NCI-H2081 treated with DMSO at 0.1 percent for 48 hours (cell line): Measurements from ENCODE around the gene RBM4.
A peak's percentile ranks its signal among the peaks of the same experiment; 100 is the strongest.

Experiments used
- DNase-seq: peaks from one replicate; lab custom pipeline; 2025; lab: John Stamatoyannopoulos, UW

The RBM4 gene

DNA sequence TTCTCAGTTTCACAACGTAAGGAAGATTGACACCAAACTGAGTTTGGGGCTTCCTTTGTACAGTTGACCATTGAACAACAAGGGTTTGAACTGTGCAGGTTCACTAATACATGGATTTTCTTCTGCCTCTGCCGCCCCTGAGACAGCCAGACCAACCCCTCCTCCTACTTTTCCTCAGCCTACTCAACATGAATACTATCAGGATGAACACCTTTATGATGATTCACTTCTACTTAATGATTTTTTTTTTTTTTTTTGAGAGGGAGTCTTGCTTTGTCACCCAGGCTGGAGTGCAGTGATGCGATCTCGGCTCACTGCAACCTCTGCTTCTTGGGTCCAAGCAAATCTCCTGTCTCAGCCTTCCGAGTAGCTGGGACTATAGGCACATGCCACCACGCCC, 14.6 kb downstream of the RBM4 start:
- DNase-seq = no peak

DNA sequence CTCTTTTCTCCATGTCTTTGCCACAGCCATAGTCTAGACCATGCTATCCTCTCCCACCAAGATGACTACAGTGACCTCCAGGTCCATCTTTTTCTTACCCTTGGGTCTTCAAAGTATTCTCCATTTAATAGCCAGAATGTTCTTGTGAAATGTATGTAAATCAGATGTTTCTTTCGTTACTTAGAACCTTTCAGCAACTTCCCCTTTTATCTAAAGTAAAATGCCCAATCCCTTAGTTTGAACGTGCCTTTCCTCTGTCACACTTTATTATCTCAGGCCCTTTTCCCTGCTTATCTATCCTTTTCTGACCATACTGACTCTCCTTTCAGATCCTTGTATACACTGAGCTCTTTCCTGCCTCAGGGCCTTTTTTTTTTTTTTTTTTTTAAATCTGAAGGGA, 21.3 kb downstream of the RBM4 start:
- DNase-seq = no peak

DNA sequence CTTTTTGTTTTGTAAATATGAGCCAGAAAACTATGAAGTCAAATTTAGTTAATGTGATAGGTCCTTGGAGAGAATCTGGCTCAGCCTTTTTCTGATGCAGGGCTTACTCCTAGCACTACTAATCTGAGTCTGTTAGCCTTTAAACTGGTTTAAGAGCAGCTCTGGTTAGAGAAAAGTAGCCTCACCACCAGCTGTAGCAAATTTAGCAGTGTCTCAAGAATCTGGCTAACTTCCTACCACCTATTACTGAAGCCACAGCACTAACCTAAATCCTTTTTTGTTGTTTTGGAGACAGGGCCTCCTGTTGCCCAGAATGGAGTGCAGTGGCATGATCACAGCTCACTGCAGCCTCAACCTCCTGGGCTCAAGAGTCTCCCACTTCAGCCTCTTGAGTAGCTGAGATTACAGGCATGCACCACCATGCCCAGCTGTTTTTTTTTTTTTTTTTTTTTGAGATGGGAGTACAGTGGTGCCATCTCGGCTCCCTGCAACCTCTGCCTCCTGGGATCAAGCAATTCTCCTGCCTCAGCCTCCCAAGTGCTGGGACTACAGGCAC, 25.3 kb downstream of the RBM4 start:
- no peak for DNase-seq

DNA sequence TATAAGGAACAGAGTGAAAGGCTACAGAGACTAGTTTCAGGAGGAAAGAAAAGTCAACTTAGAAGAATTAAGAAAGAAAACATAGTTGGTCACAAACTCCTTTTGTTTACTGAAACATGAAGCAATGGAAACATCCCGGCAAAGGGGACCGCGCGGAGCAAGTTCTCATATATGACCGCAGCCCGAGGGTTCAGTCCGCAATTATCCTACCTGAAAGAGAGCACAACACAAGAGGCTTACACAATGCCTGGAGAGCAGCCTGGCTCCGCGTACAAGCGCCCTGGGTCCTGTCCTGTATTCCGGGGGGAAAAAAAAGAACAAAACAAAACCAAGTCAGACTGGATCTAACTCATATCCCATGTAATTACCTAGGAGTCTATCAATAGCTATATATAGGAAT, 26.9 kb downstream of the RBM4 start:
- no peak for DNase-seq

DNA sequence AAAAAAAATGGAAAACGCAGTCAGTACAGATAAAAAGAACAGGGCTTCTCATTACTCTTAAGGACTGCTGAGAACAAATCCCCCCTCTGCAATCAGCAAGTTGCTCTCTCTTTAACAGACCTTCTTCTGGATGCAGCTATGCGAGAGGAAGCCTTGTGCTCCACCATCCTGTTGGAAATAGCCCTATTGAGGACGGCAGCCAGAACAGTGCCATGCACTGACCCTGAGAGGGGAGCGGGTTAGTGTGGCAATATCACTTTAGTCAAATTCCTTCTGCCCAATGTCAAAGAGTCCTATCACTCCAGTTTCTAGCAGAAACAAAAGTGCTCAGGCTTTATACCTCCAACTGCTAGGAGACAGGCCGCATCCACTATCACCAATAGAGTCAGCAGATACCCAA, 32.3 kb downstream of the RBM4 start:
- no peak for DNase-seq

DNA sequence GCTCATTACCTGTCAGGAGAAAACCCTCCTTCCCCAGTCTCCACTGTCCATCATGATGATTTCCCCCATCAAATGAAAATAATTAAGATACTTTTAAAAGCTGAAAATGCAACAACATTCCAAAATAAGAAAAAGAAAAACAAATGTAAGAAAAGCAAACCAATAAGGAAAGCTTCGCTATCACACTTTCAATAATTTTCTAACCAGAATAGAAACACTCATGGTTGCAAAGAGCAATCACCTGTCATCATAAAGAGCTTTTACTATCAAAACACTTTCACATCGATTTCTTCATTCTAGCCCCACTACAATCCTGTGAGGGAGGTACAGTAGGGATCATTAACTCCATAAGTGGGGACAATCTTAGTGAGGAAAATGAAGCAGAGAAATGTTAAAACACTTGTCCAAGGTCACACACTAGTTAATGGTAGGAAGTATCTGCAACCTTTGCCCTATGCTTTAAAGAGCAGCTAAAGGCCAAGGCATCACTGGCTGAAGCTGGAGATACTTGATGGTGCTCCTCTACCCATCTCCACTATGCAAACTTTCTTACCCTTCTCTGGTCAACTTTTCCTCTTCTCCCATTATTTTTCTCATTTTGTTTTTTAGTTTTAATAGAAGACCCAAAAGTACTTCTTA, 36.6 kb downstream of the RBM4 start:
- no peak for DNase-seq

DNA sequence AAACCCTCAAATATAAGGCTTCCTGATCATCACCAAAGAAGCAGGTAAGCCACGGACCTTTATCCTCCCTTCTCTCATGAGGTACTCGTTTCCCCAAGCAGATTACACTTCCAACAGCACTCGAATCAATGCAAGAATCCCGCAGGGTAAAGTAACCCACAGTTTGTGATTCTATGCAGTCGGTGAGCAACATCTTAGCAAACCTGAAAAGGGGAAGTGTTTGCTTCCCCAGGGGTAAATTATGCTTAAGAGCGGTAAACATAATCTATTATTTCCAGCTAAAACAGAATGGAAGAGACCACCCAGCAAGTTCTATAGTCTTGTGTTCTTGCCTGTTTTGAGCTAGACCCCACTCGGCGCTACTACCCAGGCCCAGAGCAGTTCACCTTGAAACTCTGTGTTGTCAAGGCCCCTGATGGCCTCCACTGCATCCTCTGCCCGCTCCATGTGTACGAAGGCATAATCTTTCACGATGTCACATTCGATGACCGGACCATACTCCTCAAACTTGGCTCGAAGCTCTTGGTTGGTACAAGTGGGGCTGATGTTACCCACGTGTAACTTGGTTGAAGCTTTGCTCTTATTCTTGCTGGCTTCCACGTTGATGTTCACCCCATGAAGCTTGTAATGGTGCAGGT, 37.9 kb downstream of the RBM4 start:
- DNase-seq = no peak

DNA sequence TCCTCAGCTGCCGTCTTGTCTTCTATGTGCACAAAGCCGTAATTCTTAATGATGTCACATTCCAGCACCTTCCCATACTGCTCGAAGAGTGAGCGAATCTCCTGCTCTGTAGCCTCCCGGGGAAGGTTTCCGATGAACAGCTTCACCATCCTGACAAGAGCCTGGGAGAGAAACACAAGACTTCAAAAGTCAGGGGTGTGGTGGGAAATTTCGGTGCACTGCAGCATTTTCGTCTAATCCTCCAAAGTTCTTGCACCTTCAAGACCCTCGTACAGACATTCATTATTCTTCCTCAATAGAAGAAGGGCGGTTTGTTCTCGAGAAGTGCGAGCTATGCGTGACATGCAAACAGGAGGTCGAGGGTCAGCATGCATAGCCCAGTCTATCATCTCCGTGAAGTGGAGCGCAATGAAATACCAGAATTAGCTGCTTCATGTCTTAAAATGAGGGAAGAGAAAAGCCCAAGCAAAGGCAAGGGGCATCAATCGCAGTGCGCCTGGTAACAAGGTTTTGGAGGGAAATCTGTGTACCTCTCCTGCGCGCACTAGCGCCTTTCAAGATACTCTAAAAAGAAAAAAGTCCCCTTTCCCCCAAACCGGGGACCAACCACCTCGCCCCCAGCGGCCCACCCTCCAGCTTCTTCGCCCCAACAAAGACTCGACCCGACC, 38.6 kb downstream of the RBM4 start:
- no peak for DNase-seq

DNA sequence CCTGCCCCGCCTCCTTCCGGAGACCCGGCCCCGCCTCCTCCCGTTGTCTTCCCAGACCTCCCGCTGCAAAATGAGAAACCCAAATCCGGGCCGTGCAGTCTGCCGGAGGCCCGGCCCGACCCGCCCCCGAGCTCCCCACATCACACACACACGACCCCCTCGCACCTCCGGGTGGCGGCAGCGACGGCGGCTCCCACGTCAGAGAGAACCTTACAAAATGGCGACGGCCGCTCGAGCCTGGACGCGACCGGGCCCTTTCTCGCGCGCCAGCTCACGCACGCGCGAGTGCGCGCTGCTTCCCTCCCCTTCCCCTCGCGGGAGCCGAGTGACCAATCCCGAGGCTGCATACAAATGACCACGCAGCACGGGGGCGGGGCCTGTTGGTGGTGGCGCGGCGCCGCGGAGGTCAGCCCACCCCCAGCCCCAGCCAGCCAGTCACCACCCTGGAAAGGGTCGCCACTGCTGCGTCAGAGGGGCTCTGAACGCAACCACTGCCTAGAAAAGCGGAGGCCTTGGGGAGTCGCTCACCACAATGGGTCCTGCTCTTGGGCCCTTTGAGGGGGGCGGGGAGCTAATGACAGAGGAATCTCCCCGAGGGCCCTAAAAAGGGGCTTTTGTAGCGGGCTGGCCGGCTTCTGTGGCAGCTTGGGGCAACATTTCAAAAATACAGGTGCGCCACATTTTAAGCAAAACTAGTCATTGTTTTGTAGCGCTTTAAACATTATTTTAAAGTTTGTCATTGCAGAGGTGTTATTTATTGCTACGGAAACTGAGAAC, 39.3 kb downstream of the RBM4 start, which contains the start of gene RBM4B:
Gene RBM4B (minus strand): TSS at position 289 of the 777 bp plus-strand sequence. CDS start 808 bp downstream, outside the sequence.
- DNase-seq = peak; percentile 61

DNA sequence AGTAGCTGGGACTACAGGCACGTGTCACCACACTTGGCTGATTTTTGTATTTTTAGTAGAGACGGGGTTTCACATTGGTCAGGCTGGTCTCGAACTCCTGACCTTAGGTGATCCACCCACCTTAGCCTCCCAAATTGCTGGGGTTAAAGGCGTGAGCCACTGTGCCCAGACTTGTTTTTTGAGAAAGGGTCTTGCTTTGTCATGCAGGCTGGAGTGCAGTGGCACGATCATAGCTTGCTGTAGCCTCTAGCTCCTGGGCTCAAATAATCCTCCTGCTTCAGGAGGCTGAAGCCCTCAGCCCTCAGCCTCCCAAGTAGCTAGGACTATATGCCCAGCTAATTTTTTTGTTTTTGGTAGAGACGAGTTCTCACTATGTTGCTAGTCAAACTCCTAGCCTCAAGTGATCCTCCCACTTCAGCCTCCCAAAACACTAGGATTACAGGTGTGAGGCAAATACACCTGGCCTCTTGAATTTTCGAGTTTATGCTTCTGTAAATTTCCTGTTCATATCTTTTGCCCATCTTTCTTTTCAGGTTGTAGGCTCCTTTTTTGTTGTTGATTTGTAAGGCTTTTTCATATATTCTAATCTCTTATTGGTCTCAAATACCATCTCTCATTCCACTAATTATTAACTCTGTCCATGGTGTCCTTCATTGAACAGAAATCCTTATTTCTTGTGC, 42.6 kb downstream of the RBM4 start:
- DNase-seq = no peak

DNA sequence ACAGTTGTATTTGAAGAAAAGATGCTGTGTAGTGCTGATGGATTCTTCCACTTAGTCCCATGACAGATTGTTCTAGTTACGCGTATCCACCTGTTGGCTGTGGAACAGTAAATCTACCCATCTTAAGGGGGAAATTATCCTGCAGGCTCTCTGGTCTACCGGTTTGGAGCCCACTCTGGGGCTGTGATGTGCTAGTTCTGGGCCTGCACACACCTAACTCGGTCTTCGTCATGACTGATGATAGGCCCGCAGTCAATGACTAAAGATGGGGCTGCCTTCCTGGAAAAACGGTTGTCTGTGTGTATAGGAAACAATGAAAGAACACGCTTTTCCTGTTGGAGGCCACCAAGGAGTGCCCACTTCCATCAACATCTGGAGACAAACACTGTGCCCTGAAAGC, 45.4 kb downstream of the RBM4 start:
- DNase-seq = no peak

DNA sequence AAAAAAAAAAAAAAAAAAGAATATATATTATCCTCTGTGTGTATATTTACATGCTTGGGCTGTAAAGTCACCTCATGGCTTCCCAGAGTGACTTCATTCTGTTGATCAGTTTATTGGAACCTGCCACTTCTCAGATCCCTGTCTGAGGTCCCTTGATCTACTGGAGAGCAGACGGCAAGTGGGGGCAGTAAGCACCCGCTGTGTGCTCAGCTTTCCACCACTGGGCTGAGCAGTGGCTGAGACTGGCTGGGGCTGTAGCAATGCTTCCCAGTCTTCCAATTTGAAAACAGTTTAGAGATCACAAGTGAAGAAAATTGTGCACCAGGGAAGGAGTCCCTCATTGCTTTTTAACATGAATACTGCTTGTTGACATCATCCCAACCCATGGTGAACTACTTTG, 46.1 kb downstream of the RBM4 start:
- no peak for DNase-seq

DNA sequence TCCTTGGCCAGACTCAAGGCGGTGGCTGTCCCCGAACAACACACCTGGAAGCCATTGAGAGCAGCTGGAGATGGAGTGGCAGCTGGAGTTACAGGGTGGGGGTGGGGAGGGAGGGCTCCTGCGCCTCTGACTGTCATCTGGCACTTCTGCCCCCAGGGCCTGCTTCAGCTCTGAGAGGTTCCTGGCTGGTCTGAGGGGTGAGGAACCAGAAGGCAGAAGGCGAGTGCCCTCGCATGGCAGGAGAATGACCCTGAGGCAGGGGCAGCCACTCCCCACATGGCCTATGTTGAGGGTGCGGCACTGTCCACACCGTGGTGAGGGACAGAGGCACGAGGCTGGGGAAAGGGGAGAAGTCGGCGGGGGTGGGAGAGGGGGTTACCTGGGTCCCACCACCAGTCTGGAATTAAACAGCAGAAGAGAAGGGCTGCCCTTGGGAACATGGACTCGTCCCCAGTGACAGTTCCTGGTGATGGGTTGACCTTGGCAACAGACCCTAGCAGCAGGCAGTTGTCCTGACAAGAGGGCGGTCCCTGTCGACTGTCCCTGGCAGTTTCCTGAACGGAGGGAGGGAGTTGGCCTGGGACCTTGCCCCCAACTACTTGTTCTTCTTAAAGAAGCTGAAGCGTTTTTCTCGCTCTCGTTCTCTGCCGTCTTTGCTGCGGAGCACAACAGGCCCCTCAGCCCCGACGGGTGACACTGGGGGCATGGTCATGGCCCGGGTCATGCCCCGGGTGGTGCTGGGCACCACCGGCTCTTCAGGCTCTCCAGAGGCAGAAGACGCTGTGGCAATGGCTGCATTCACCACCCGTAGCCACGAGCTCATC, 47.0 kb downstream of the RBM4 start:
- DNase-seq = no peak

DNA sequence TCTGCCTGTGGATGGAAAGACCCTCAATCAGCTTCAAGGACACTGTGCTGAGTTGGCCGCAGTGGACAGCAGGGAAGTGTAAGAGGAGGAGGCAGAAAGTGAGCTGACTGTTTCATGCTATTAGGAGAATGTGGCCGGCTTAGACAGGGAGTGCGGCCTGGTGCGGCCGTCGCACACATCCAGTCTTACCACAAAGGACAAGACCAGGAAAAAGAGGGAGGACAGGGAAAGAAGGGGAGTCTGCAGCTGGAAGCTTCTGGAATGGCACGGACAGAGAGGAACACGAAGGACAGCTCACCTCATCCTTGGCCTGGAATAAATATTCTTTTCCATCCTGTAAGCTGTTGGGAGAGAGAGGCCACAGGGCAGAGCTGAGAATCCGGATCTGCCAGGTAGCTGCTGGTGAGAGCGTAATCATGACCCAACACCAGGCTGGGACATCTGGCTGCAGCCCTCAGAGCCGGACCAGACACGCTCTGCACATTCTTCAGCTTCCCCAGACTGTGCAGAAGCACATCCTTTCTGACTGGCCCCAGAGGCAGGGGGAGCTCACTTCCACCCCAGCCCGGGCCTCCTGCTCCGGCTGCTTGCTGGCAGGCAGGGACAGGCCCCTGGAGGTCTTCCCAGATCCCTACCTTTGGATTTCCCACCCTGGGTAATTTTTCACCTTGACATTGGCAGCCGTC, 47.7 kb downstream of the RBM4 start:
- DNase-seq = no peak

DNA sequence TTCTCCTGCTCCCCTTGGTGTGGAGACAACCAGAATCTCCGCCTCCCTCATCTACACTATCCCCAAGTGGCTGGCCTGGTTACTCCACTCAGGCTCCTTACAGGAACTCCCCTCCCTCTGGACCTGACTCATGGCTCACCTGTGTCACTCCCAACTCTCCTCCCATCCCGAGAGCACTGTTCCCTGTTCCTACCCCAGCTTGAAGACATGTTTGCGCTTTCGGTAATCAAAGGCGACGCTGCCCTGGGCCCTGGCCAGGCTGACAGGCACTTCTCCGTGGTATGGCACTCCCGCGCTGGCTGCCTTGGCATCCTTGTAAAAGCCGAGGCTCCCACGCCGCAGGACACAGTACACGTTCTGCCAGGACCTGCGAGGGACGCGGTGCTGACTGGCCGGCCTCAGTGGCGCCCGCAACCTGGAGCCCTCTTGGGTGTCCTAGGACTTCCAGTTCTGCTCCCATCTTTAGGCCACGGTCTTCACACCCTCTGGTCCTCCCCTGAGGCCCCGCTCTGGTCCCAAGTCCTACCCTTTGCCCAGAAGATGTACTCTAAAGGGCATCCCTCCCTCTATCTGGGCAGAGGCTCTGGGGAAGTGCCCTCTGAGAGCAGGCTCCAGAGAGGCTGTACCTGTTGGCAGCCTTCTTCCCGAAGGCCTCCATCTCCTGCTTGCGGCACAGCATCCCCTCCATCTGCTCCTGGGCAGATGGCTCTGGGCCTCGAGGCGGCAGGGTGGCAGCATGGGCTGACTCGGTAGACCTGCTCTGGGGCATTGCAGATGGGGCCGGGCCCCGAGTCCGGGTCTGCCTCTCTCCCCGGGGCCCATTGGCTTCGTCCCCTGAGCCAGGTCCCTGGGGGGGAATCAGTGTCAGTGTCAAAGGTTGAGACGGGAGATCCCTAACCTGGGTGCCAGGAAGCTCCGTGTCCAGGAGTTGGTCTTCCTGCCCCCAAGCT, 48.6 kb downstream of the RBM4 start:
- DNase-seq = no peak

DNA sequence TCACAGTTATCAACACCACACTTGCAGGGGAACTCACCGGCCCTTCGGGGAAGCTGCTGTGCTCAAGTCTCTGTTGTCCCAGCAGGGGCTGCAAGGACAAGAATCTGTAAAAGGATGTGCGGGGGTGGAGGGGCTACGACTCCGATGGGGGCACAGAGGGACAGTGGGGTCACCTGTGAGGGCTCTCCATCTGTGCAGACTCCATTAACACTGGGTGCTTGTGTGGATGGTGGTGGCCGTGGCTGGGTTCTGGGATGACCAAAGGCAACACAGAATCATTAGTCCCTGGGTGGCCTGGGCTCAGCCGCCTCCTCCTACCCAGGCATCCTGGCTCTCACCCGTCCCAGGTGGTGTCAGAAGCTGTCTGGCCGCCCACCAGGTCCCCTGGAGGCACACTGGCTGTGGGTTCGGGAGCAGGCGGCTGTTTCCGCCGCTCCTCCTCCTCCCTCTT, 49.4 kb downstream of the RBM4 start:
- no peak for DNase-seq

DNA sequence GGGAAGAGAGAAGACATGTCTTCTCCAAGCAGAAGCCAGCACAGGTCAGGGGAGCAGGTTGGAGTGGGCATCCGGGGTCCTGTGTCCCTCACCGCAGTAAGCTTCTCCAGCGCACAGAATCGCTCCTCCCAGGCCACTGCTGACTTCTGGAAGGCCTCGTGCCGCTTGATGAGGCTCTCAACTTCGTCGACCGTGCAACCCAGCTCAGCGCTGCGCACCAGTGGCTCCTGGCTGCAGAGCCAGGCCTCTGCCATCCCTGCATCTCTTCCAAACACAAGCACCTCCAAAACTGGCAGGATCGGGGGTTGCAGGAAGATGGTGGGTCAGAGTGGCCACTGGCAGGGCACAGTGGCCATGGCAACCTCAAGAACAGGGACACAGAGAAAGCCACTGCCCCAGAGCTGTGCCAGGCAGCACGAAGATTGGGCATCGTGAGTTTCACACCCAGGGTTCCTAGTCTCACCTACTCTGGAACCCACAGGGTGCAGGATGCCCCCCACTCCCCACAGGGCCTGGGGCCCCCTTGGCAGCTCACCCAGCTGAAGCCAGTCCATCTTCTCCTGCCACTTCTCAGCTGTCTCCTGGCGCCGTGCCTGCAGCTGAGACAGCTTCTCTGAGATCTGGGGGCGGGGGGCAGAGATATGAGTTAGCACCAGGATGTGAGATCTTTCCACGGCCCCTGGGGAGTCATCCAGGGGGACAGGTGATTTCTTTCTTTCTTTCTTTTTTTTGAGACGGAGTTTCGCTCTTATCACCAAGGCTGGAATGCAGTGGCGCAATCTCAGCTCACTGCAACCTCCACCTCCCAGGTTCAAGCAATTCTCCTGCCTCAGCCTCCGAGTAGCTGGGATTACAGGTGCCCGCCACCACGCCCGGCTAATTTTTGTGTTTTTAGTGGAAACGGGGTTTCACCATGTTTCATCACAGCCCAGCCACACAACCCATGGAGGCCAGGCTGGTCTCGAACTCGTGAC, 50.3 kb downstream of the RBM4 start:
- DNase-seq = no peak
